Fibroblast of gingiva (primary cell): ENCODE measurements around the gene CBLC.
A peak's percentile ranks its signal among the peaks of the same experiment; 100 is the strongest.

Experiments
- DNase-seq: peaks from one replicate; pipeline ENCODE4 v3.0.0-alpha.2; 2011; ENCODE audit warnings: low read depth

CBLC gene, protein sequence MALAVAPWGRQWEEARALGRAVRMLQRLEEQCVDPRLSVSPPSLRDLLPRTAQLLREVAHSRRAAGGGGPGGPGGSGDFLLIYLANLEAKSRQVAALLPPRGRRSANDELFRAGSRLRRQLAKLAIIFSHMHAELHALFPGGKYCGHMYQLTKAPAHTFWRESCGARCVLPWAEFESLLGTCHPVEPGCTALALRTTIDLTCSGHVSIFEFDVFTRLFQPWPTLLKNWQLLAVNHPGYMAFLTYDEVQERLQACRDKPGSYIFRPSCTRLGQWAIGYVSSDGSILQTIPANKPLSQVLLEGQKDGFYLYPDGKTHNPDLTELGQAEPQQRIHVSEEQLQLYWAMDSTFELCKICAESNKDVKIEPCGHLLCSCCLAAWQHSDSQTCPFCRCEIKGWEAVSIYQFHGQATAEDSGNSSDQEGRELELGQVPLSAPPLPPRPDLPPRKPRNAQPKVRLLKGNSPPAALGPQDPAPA

DNA sequence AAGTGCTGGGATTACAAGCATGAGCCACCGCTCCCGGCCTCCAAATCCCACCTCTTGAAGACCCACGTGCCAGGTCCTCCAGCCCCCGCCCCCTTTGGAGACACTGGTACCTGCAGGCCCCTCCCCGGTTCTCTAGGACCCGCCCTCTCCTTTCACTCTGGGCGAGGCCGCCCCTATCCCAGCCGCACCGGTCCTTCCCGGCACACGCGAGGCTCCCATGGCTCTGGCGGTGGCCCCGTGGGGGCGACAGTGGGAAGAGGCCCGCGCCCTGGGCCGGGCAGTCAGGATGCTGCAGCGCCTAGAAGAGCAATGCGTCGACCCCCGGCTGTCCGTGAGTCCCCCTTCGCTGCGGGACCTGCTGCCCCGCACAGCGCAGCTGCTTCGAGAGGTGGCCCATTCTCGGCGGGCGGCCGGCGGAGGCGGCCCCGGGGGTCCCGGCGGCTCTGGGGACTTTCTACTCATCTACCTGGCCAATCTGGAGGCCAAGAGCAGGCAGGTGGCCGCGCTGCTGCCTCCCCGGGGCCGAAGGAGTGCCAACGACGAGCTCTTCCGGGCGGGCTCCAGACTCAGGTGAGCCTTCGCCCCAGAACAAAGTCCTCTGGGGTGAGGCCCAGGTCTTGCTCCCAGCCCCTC lies at the start of gene CBLC:
Gene CBLC, plus strand, starts transcription at position 176 of the 633 bp plus-strand sequence. Its CDS starts 42 bp downstream, at position 218.
- DNase-seq: no peak

DNA sequence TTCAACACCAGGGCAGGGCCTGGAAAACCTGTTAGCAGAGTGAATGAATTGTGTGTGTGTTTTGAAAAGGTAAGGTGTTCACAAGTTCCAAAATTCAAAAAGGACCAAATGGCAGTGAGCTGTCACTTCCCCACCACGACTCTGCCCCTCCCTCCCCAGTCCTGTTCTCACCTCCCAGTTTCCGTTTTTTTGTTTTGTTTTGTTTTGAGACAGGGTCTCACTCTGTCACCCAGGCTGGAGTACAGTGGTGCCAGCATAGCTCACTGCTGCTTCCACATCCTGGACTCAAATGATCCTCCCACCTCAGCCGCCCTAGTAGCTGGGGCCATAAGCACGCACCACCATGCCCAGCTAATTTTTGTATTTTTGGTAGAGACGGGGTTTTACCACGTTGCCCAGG lies 49.5 kb upstream of the CBLC start:
- no peak for DNase-seq

DNA sequence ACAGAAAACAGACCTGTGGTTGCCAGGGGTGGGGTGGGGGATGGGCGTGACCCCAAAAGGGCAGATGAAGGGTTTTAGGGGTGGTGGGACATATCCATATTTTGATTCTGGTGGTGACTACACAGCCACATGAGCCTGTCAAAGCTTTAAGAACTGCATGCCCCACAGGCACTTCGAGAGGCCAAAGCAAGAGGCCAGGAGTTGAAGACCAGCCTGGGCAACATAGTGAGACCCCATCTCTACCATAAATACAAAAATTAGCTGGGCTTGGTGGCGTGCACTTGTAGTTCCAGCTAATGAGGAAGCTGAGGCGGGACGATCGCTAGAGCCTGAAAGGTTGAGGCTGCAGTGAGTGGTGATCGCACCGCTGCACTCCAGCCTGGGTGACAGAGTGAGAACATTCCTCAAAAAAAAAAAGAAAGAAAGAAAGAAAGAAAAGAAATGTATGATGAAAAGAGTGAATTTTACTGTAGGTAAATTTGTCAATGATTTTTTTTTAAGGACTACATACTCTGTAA lies 48.1 kb upstream of the CBLC start:
- DNase-seq: no peak

DNA sequence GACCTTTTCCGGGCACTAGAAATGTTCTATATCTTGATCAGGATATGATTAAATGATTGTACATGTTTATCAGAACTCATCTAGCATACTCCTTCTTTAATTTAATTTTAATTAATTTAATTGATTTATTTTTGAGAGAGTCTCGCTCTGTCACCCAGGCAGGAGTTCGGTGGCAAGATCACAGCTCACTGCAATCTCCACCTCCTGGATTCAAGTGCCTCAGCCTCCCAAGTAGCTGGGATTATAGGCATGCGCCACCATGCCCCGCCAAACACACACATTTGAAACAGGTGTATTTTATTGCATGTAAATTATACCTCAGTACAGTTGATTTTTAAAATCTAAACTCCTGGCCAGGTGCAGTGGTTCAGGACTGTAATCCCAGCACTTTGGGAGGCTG lies 46.6 kb upstream of the CBLC start:
- no peak for DNase-seq

DNA sequence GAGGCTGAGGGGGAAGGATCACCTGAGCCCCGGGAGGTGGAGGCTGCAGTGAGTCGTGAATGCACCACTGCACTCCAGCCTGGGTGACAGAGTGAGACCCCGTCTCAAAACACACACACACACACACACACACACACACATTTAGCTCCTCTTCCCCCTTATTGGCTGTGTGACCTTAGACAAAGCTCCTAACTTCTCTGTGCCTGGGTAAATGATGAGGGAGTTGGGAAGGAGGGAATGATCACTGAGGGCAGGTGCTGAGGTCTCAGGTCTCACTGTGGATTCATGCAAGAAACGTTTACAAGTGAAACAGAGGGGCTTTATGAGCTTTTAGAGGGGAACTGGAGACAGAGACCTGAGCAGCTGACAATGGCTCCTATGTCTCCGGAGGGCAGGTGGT lies 46.1 kb upstream of the CBLC start:
- DNase-seq: no peak

DNA sequence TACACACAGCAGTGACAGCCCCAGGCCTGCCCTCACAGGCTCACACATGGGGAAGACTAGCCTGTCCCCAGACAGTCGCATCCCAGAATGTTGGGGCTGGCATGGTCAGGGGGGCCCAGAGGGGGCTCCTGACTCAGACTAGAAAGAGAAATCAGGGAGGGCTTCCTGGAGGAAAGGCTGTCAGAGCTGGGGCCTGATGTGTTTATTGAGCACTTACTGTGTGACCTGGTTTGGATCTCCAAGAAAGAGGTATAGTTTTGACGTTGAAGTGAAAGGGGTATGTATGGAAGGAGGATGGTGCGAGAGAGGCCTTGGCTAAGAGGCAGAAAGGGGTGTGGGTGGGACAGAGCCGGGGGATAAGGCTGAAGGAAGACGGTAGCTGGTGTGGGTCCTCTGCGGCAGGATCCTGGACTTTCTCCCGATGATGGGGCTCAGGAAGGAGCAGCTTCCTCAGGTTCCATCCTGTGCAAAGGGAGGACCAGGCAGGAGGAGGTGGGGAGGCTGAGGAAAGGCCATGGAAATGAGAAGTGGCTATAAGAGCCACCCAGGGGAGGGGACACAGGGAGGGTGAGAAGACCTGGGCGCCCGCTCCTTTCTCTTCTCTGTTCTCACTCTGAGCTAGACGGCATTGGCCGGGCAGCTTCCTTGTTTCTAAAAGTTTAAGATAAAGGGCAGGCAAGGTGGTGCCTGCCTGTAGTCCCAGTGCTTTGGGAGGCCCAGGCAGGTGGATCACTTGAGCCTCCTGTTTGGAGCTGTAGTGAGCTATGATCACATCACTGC lies 45.3 kb upstream of the CBLC start:
- no peak for DNase-seq

DNA sequence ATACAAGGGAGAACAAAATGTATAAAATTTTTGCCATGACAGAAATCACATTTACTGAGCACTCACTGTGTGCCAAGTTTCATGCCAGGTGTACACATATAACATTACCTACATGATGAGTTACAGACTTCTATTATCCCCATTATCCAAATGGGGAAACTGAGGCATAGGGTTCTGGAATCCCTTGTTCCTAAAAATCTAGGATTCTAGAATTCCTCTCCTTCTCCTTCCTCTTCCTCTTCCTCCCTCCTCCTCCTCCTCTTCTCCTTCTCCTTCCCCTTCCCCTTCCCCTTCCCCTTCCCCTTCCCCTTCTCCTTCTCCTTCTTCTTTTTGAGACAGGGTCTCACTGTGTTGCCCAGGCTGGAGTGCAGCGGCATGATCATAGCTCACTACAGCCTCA lies 43.3 kb upstream of the CBLC start:
- no peak for DNase-seq

DNA sequence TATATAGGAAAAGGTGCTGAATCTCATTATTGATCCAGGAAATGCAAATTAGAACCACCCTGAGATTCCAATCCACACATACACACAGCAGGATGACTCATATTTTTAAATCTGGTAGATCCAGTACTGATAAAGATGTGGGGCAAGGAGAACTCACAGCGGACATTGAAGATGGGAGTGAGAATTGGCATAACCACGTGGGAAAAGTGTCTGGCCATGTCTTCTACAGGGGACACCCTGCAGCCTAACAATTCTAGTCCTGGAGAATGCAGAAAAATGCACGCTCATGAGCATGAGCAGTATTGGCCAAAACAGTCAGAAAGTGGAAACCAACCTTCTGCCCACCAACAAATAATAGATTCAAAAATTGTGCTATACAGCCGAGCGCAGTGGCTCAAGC lies 42.7 kb upstream of the CBLC start:
- no peak for DNase-seq

DNA sequence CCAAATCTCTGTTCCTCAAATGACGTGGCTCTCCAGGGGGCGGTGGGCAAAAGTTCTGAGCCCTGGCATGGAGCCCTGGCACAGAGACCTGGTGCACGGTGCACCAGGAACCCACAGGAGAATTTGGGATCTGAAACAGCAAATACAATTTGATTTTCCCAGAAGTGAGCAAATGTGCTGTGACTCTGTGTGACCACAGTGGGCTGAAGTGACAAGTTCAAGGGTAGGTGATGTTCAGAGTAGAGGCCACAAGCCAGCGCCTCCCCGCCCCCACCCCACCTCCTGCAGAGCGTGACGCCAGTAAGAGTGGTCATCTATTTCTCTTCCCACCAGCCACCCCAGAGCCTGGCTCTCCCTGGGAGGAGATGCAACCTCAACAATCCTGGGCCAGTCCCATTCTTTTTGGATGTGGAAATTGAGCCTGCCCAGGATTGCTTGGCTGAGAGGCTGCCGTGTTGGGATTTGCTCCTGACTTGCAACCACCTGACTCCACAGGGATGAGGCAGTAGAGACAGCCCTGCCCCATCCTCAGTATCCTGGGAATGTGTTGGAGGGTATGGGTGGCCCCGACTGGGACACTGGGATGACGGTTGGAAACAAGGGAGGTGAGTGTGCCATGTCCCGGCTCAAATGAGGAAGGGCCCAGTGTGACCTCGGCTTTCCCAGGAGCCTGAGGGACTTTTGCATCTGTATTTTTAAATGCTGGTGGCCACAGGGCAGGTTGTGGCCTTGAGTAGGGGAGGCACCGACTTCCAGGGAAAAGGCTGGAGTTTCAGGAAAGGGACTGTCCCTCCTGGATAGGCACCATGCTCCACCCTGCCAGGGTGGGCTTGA lies 40.2 kb upstream of the CBLC start:
- peak; percentile 62 for DNase-seq

DNA sequence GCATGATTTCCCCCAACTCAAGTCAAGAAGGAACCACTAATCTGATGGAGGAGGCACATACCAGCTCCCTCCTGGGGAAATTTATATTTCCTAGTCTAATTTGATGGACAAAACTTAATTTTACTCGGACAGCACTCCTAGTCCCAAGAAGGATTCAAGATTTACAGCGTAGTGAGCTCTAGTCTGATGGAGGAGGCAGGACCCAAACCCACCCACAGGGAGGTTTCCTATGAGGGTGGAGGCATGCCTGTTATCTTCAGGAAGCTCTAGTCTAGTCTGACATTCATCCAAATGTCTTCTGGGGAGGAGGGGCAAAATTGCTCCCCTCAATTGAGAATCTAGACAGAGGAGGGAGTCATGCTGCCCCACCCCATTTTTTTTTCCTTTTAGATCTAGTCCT lies 39.6 kb upstream of the CBLC start:
- no peak for DNase-seq

DNA sequence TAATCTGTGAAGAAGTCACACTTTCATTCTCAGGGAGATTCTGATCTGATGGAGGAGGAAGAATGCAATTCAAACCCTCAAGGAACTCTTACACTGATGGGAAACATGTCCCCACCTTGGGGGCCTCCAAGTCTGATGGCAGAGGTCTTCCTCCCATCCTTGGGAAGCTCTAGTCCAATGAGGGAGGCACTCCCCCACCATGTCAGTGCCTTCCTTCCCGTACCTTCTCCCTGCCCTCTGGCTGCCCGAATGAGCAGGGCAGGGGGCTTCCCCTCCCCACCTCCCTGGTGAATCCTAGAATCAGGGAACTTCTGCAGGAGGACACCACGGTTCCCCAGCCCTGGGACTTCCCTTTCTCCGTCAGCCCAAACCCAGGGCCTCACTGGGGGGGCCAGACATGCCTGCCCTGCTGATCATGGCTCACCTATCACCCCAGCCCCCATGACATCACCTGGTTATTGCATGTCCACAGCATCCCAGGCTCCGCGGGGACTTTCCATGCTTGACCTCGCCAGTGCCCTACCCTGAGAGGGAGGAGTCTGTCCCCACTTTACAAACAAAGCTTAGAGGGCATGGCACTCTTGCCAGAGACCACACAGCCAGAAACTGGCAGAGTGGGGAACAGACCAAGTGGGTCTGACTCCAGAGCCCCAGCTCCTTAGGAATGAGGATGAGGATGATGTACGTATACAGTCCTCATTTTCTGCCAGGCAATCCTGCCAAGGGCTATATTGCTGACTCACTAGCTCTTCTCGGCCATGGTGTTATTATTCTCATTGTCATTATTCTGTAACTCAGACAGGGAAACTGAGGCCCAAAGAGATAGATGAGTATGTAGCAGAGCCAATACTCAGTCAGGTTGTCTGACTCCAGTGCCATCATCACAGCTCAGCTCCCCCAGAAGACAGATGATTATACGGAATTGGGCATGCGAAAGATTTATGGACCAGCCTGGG lies 38.8 kb upstream of the CBLC start:
- DNase-seq: no peak

DNA sequence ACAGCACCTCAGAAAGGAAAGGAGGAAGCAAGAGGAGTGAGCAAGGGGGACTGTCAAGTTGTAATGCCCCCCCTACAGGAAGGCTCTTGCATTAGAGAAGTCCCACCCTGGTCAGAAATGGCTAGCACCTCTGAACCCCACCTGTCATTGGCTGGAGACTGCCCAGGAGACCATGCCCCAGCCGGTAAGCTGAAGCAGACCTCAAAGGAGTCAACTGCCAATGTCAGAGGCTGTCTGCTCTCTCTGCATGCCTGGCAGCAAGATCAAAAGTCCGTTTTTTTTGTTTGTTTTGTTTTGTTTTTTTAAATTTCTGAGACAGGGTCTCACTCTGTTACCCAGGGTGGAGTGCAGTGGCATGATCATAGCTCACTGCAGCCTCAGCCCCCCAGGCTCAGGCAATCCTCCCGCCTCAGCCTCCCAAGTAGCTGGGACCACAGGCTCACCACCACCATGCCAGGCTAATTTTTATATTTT lies 37.3 kb upstream of the CBLC start:
- DNase-seq: no peak

DNA sequence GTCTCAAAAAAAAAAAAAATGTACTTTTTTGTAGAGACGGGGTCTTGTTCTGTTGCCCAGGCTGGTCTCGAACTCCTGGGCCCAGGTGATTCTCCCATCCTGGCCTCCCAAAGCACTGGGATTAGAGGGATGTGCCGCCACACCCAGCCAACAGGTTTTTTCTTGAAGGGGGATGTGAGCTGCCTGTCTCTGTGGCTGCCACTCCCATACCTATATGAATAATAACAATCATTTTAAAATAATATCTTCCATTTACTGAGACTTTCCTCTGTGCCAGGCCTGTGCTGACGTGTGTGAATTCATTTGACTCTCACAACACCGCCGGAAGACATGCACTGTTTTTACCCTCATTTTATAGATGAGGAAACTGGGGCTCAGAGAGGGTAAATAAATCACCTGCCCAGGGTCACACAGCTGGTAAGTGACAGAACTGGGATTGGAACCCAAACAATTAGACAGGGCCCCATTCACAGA lies 36.4 kb upstream of the CBLC start:
- DNase-seq: no peak

DNA sequence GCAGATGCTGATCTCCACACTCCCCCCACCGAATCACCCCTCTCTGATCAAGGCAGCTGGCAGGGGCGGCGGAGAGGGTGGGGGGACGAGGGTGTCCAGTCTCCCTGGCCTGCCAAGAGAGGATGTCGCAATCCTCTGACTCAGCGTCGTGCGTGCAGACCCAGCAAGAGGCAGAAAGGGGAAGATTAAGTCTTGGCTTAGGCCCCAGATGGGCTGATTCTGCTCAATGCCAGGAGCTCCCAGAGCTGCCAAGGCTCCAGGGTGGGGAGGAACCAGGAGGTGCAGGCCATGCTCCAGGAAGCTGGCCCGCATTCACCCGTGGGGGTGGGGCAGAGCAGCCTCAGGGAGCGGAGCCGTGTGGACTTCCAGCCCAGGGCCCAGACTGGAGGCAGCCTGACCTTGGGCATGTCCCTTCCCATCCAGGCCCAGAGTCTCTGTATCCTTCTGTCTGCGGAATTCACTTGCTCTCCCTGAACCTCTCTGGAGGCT lies 35.8 kb upstream of the CBLC start:
- DNase-seq: peak; percentile 100

DNA sequence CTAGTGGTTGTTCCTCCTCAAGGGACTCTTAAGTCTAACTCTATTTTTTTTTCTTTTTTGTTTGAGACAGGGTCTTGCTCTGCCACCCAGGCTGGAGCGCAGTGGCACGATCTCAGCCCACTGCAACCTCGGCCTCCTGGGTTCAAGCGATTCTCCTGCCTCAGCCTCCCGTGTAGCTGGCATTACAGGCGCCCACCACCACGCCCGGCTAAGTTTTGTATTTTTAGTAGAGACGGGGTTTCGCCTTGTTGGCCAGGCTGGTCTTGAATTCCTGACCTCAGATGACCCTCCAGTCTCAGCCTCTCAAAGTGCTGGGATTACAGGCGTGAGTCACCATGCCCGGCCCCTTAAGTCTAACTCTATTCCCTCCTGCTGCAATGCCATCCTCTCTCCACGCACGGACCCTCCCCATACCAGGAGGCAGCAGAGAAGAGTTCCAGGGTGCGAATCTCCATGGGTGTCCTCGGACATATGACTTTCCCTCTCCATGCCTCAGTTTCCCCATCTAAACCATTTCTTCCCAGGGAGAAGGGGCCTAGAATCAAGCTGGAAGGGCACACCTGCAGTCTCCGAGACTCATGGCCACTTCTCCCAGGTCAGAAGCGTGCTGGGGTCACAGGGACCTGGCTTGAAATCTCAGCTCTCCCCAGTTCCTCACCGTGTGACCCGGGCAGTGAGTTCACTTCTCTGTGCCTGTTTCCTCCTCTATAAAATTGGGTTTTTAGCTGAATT lies 35.2 kb upstream of the CBLC start:
- peak; percentile 55 for DNase-seq

DNA sequence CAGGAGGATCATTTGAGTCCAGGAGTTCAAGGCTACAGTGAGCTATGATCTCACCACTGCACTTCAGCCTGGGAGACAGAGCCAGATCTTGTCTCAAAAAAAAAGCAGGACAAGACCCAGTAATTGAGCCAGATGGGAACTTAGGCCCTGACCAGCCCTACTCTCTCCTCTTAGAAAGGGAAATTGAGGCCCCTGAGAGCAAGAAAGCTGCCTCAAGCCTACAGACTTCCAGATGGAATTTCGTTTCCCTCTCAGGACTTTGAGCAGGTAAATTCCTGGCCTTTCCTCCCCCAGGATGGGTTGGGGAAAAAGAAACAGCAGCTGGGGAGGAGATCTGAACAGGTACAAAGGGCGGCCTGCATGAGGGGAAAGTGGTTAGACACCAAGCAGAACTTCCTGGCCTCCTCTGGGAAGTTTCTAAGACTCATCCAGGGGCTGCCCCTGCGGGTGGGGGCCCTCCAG lies 32.8 kb upstream of the CBLC start:
- no peak for DNase-seq

DNA sequence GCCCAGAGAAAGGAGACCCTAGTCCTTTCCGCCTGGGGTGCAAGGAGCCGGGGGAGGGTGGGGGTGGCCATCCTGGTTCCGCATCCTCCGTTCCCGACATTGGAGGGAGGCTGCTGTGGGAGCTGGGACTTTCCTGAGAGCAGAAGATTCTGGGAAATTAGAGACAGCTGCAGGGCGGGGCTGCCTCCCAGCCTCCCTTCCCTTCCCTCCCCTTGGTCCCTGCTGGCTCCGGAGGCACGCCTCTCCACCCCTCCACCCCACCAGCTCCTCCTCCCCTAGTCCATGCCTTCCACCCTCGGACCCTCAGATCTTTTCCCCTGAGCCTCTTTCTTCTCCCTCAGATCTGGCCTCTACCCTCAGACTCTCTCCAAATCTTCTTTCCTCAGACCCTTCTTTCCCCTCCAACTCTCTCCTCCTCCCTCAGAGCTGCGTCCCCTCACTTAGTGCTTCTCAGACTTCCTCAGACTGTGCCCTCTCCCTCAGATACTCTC lies 32.3 kb upstream of the CBLC start:
- peak; percentile 75 for DNase-seq

DNA sequence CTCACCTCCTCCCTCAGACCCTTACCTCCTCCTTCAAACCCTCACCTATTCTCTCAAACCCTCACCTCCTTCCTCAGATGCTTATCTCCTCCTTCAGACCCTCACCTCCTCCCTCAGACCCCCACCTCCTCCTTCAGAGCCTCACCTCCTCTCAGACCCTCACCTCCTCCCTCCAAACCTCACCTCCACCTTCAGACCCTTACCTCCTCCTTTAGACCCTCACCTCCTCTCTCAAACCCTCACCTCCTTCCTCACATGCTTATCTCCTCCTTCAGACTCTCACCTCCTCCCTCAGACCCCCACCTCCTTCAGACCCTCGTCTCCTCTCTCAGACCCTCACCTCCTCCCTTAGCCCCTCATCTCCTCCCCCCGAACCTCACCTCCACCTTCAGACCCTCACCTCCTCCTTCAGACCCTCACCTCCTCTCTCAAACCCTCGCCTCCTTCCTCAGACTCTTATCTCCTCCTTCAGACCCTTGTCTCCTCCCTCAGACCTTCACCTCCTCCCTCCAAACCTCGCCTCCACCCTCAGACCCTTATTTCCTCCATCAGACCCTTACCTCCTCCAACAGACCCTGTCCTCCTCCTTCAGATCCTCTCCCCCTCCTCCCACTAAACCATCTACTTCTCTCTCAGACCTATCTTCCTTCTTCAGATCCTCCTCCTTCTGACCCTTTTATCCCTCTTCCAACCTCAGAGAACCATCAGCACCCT lies 31.6 kb upstream of the CBLC start:
- no peak for DNase-seq

DNA sequence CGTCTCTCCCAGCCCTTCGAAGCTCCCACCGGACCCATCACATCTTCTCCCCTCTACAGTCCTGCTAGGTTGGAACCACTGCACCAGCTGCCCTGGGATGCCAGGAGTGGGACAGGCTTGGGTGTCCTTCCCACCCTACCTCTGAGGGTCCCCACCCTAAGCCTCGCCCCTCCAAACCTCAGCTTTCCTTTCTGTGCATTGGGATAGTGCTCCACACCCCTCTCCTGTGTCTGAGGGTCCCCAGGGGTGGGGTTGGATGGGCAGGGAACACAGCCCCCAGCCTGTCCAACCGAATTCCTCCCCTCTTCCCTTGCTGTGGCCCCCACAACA lies 31.1 kb upstream of the CBLC start:
- no peak for DNase-seq
